ENCODE data around the gene GTPBP6. TPM values are rescaled to one million over a fixed set of nuclear protein-coding genes. Genes with fewer than 3 reads are reported as not detected.

GTPBP6 gene
- total RNA-seq, 1 donor, result 34.4 TPM

DNA sequence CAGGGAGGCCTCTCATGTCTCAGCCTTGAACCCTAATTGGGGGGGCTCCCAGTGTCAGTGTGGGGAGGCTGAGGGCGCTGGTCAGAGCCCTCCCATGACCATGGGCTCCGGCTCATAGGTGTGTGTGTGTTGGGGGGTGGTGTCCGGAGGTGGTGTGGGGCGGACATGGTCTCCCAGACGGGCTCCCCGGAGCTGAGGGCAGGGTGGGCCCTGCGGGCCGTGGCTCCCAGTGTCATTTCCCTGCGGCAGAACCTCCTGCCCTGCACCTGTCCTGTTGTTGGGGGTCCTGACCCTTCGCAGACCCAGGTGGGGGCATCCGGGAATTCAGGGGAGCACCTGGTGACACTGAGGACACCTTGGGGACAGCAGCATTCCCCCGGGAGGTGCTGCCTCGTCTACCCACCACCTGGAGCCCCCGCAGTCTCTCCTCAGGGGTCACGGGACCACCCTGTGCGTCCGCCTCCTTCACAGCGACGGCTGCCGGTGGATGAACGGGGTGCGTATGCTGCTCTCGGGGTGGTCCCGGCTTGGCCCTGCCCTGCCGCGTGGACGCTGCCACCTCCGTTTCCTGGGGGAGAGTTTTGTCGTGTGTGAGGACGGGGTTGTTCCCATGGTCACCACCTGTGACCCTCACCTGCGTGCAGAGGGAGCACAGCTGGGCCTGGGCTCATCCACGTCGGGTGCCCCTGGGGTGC, 14.5 kb upstream of the GTPBP6 start:
- no peaks in the 10 kb centered on the region for H3K79me2 ChIP-seq (ENCODE audit: insufficient read depth, low read length)
- H3K27me3 ChIP-seq (ENCODE audit: insufficient read depth, low read length), result no peaks in the 10 kb centered on the region
- H3K4me1 ChIP-seq (ENCODE audit: insufficient read depth, low read length), result no peaks in the 10 kb centered on the region
- no peak overlapping the region for H3K4me2 ChIP-seq (ENCODE audit: insufficient read depth, low read length)
- H3K4me3 ChIP-seq (ENCODE audit: insufficient read depth, low read length), result no peak overlapping the region
- TF ChIP-seq, protein P1, sequence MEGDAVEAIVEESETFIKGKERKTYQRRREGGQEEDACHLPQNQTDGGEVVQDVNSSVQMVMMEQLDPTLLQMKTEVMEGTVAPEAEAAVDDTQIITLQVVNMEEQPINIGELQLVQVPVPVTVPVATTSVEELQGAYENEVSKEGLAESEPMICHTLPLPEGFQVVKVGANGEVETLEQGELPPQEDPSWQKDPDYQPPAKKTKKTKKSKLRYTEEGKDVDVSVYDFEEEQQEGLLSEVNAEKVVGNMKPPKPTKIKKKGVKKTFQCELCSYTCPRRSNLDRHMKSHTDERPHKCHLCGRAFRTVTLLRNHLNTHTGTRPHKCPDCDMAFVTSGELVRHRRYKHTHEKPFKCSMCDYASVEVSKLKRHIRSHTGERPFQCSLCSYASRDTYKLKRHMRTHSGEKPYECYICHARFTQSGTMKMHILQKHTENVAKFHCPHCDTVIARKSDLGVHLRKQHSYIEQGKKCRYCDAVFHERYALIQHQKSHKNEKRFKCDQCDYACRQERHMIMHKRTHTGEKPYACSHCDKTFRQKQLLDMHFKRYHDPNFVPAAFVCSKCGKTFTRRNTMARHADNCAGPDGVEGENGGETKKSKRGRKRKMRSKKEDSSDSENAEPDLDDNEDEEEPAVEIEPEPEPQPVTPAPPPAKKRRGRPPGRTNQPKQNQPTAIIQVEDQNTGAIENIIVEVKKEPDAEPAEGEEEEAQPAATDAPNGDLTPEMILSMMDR (IDR thresholded peaks at IDR 0.05; ENCODE audit: extremely low read depth, low read depth, low read length), result no peak
- H4K20me1 ChIP-seq (ENCODE audit: insufficient read depth, low read length), result no peaks in the 10 kb centered on the region
- H3K36me3 ChIP-seq (ENCODE audit: insufficient read depth, low read length), result no peaks in the 10 kb centered on the region
- H3K9me3 ChIP-seq (ENCODE audit: low read depth, low read length), result no peaks in the 10 kb centered on the region
- DNase-seq (ENCODE audit: insufficient read length, low spot score, missing footprints), result no peak
- H2AFZ ChIP-seq (ENCODE audit: low read length), result no peak overlapping the region
- no peak overlapping the region for H3K27ac ChIP-seq (ENCODE audit: low read depth, low read length)

- Histone ChIP-seq H4K20me1 (ENCODE audit: insufficient read depth, low read length) (no peaks in the 10 kb centered on the region), H3K4me3 (ENCODE audit: insufficient read depth, low read length) (no peak overlapping the region), H3K79me2 (ENCODE audit: insufficient read depth, low read length) (no peaks in the 10 kb centered on the region), H3K36me3 (ENCODE audit: insufficient read depth, low read length) (no peaks in the 10 kb centered on the region), H3K27me3 (ENCODE audit: insufficient read depth, low read length) (no peaks in the 10 kb centered on the region), H2AFZ (ENCODE audit: low read length) (no peak overlapping the region), H3K4me1 (ENCODE audit: insufficient read depth, low read length) (no peaks in the 10 kb centered on the region), H3K9me3 (ENCODE audit: low read depth, low read length) (no peaks in the 10 kb centered on the region), H3K27ac (ENCODE audit: low read depth, low read length) (no peak overlapping the region), H3K4me2 (ENCODE audit: insufficient read depth, low read length) (no peak overlapping the region)
- DNase-seq (ENCODE audit: insufficient read length, low spot score, missing footprints), result no peak
- TF ChIP-seq, protein P1 (IDR thresholded peaks at IDR 0.05; ENCODE audit: extremely low read depth, low read depth, low read length), result no peak
Measured at GRCh38 chrX:332496-332860, 13.9 kb upstream of the GTPBP6 start.

DNA sequence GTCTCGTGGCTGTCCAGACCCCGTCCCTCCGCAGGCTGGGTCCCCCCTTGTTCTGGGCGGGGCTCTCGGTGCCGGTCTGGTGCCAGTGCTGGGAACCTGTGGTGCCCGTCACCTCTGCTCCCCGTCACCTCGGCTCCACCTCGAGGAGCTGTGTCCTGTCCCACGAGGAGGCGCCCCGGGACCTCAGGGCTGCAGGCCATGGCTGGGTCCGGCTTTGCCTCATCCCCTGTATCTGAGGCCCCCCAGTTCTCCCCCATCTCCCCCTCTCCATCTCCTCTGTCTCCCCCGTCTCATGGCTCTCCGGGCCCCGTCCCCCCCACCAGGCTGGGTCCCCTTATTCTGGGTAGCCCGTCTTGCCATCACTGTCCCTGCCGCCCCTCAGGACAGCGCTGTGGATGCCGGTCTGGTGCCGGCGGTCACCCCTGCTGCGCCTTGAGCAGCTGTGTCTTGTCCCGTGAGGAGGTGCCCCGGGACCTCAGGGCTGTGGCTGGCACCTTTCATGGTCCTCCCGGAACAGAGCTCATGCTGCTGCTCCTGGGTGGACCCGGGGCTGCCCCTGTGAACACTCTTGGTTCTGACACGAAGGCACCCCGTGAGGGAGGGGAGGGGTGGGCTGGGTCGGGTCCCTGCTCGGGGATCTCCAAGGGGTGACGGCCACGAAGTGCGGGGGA, 13.4 kb upstream of the GTPBP6 start:
- Histone ChIP-seq H3K36me3 (ENCODE audit: insufficient read depth, low read length) (no peaks in the 10 kb centered on the region), H3K27me3 (ENCODE audit: insufficient read depth, low read length) (no peaks in the 10 kb centered on the region), H2AFZ (ENCODE audit: low read length) (no peak overlapping the region), H3K4me2 (ENCODE audit: insufficient read depth, low read length) (peak overlapping the region; percentile 73), H3K4me3 (ENCODE audit: insufficient read depth, low read length) (peak overlapping the region; percentile 50), H3K27ac (ENCODE audit: low read depth, low read length) (no peak overlapping the region), H3K79me2 (ENCODE audit: insufficient read depth, low read length) (no peaks in the 10 kb centered on the region), H3K4me1 (ENCODE audit: insufficient read depth, low read length) (no peaks in the 10 kb centered on the region), H4K20me1 (ENCODE audit: insufficient read depth, low read length) (no peaks in the 10 kb centered on the region), H3K9me3 (ENCODE audit: low read depth, low read length) (no peaks in the 10 kb centered on the region)
- peak; percentile 90 for DNase-seq (ENCODE audit: insufficient read length, low spot score, missing footprints)
- TF ChIP-seq, protein P1 (IDR thresholded peaks at IDR 0.05; ENCODE audit: extremely low read depth, low read depth, low read length), result no peak

DNA sequence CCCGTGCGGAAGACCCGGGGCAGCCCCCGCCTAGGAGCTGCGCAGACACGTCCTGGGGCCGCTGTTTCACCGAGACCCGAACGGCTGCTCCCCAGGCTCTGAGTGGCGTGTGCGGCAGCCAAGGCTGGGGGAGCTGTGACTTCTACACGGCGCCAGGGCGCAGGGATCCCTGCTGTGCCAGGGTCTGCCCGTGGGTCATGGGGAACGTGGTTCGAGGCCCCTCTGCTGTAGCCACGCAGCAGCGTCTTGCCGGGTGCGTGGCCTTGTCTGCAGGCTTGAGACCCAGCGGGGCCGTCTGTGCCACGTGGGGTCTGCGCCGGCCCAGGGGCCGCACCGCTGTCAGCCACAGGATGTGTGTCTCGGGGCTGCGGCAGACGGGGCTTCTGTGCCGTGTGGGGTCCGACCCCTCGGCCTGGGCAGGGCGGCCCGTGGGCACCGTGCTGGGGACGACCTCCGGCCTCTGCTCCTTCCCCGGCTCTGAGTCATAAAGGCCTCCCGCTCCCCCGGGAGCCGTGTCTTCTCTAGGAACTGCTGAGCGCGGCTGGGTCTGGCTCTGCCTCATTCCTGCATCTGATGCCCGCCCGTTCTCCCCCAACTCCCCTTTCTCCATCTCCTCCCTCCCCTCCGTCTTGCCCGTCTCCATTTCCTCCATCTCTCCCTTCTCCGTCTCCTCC, 12.7 kb upstream of the GTPBP6 start:
- Histone ChIP-seq H3K27me3 (ENCODE audit: insufficient read depth, low read length) (no peaks in the 10 kb centered on the region), H3K4me1 (ENCODE audit: insufficient read depth, low read length) (no peaks in the 10 kb centered on the region), H2AFZ (ENCODE audit: low read length) (peak overlapping the region; percentile 41), H3K27ac (ENCODE audit: low read depth, low read length) (no peak overlapping the region), H3K4me2 (ENCODE audit: insufficient read depth, low read length) (peak overlapping the region; percentile 73), H4K20me1 (ENCODE audit: insufficient read depth, low read length) (no peaks in the 10 kb centered on the region), H3K36me3 (ENCODE audit: insufficient read depth, low read length) (no peaks in the 10 kb centered on the region), H3K9me3 (ENCODE audit: low read depth, low read length) (no peaks in the 10 kb centered on the region), H3K4me3 (ENCODE audit: insufficient read depth, low read length) (peak overlapping the region; percentile 50), H3K79me2 (ENCODE audit: insufficient read depth, low read length) (no peaks in the 10 kb centered on the region)
- DNase-seq (ENCODE audit: insufficient read length, low spot score, missing footprints), result peak; percentile 98
- TF ChIP-seq, protein P1 (IDR thresholded peaks at IDR 0.05; ENCODE audit: extremely low read depth, low read depth, low read length), result no peak

Data from osteoblast (primary cell).